C4-2B (cell line): ENCODE data around the gene SPON1.

Experiments
- ZFX ChIP-seq: fragments of 450-650 bp; IDR thresholded peaks from 2 replicates; pipeline ENCODE4 v1.6.1; 2017
- TF ChIP-seq, protein P1 (sequence below): fragments of 450-650 bp; conservative IDR thresholded peaks from 2 replicates; pipeline ENCODE4 v1.5.1; 2017; ENCODE audit warnings: mild to moderate bottlenecking

DNA sequence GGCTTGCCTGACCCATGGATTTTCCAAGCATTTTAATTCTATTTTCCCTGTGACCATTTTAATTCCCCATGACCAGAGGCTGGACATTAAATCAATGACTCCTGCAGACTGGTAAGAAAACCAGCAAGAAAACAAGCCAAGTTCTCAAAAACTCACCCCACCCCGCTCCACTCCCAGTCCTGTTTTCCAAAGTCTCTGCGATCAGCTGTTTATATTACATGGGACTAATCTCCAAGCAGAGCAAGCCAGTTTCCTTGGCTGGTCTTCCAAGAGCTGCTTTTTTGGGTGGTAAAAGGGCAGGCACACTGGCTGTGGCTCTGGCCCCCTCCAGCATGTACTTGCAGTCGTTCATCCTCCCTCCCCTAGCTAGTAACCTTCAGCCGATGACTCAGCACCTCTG is 298.5 kb downstream of the SPON1 start:
- TF ChIP-seq, protein P1, sequence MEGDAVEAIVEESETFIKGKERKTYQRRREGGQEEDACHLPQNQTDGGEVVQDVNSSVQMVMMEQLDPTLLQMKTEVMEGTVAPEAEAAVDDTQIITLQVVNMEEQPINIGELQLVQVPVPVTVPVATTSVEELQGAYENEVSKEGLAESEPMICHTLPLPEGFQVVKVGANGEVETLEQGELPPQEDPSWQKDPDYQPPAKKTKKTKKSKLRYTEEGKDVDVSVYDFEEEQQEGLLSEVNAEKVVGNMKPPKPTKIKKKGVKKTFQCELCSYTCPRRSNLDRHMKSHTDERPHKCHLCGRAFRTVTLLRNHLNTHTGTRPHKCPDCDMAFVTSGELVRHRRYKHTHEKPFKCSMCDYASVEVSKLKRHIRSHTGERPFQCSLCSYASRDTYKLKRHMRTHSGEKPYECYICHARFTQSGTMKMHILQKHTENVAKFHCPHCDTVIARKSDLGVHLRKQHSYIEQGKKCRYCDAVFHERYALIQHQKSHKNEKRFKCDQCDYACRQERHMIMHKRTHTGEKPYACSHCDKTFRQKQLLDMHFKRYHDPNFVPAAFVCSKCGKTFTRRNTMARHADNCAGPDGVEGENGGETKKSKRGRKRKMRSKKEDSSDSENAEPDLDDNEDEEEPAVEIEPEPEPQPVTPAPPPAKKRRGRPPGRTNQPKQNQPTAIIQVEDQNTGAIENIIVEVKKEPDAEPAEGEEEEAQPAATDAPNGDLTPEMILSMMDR, result no peak
- no peak for TF ChIP-seq ZFX
